ENCODE measurements around the gene SCYGR2. TPM values are rescaled to one million over a fixed set of nuclear protein-coding genes. Genes with fewer than 3 reads are reported as not detected.

SCYGR2 gene, protein sequence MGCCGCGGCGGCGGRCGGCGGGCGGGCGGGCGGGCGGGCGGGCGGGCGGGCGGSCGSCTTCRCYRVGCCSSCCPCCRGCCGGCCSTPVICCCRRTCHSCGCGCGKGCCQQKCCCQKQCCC
- not detected in 5 replicates for total RNA-seq (2022; extraction: Qiagen RNA extraction)

DNA sequence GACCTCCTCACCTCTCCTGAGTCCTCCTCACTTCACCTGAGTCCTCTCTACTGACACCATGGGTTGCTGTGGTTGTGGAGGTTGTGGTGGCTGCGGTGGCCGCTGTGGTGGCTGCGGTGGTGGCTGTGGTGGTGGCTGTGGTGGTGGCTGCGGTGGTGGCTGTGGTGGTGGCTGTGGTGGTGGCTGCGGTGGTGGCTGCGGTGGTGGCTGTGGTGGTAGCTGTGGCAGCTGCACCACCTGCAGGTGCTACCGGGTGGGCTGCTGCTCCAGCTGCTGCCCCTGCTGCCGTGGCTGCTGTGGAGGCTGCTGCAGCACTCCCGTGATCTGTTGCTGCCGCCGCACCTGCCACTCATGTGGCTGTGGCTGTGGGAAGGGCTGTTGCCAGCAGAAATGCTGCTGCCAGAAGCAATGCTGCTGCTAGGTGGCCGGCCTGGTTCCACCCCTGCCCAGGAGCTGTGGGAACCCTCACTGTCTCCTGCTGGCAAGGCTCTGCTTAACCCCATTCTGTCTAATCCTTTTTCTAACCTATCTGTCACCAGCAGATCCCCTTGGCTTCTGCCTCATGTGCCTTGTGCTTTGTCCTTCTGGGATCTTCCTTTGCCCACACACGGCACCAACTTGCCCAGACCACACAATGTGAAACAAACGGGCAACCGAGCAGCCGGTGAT lies at the start of gene SCYGR2:
Gene SCYGR2 (plus strand): TSS at position 59 of the 669 bp plus-strand sequence. CDS start 0 bp downstream, at position 59.

DNA sequence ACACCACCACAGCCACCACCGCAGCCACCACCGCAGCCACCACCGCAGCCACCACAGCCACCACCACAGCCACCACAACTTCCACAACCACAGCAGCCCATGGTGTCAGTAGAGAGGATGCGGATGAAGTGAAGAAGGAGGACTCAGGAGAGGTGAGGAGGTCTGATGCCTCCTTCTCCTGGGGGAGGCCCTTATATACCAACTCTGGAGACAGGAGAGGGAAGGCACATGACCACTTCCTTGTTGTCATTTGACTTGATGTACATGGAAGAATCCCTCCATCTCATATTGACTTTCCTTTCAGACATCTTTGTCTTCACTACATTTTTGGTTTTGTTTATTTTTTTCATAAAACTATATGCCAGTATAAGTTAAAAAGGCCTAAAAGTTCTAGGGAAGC lies 16.0 kb downstream of the SCYGR2 start, which contains the start of gene SCYGR3:
Gene SCYGR3 (minus strand): TSS at position 101 of the 400 bp plus-strand sequence. CDS start 0 bp downstream, at position 101.

DNA sequence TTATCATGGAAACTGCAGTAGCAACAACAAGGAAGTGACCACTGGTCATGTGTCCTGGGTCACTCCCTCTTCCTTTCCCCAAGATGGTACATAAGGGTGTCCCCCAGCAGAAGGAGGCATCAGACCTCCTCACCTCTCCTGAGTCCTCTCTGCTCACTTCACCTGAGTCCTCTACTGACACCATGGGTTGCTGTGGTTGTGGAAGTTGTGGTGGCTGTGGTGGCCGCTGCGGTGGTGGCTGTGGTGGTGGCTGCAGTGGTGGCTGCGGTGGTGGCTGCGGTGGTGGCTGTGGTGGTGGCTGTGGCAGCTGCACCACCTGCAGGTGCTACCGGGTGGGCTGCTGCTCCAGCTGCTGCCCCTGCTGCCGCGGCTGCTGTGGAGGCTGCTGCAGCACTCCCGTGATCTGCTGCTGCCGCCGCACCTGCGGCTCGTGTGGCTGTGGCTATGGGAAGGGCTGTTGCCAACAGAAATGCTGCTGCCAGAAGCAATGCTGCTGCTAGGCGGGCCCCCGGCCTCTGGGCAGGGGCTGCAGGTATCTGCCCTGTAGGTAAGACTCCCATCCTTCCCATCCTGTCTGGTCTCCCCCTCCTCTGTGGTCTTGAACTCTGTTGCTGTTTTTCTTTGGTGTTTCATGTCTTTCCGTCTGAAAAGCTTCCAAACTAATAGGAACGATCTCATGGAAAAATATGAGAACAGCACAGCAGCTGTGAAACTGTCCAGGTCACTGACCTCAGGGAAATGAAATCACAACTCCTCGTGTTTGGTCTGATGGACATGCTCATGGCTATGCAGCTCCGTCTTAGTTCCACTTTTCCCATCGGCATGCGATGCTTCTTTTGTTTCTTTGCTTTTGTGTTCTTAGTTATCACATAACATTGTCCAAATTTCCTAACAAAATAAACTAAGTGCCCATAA lies 18.9 kb downstream of the SCYGR2 start, which contains the start of gene SCYGR4:
Gene SCYGR4 (plus strand): TSS at position 183 of the 915 bp plus-strand sequence. CDS start 0 bp downstream, at position 183.

Other genes with a start within 250 kb of the SCYGR2 start
- gene TM4SF20, start 219.6 kb upstream of the SCYGR2 start, total RNA-seq (2022; extraction: Qiagen RNA extraction): 5.6 to 8.1 TPM (median 7.3 TPM) in 5 replicates
- gene SCYGR1, start 210.9 kb upstream of the SCYGR2 start, total RNA-seq (2022; extraction: Qiagen RNA extraction): not detected in 5 replicates
- gene AGFG1, start 126.7 kb upstream of the SCYGR2 start, total RNA-seq (2022; extraction: Qiagen RNA extraction): 91.7 to 113 TPM (median 109 TPM) in 5 replicates
- not detected in 5 replicates for gene SCYGR3, start 15.9 kb downstream of the SCYGR2 start, total RNA-seq (2022; extraction: Qiagen RNA extraction)
- not detected in 5 replicates for gene SCYGR4, start 18.6 kb downstream of the SCYGR2 start, total RNA-seq (2022; extraction: Qiagen RNA extraction)
- gene SCYGR5, start 67.9 kb downstream of the SCYGR2 start, total RNA-seq (2022; extraction: Qiagen RNA extraction): not detected in 5 replicates
- 1.6 to 3.1 TPM (median 2.8 TPM) in 5 replicates for gene SLC19A3, start 119.1 kb downstream of the SCYGR2 start, total RNA-seq (2022; extraction: Qiagen RNA extraction)
- gene SCYGR6, start 125.9 kb downstream of the SCYGR2 start, total RNA-seq (2022; extraction: Qiagen RNA extraction): not detected in 5 replicates
- gene SCYGR7, start 129.4 kb downstream of the SCYGR2 start, total RNA-seq (2022; extraction: Qiagen RNA extraction): not detected in 5 replicates
- not detected in 5 replicates for gene SCYGR8, start 147.0 kb downstream of the SCYGR2 start, total RNA-seq (2022; extraction: Qiagen RNA extraction)
- 3.5 to 6.9 TPM (median 5.9 TPM) in 5 replicates for gene CCL20, start 214.9 kb downstream of the SCYGR2 start, total RNA-seq (2022; extraction: Qiagen RNA extraction)

Measured in A549 treated with AZD2906 at 1 μM for 4 hours (cell line).